Tibial nerve (tissue), 4 donors: ENCODE measurements around the gene MYORG.

Experiments
- CTCF ChIP-seq, 5 experiments: fragments of 200-600 bp in 3 of 5; fragments of 450-650 bp in 2 of 5; sonication (generic) in 3 of 5; IDR thresholded peaks; one replicate each; pipeline ENCODE4 v1.5.1; 2016 to 2019; ENCODE audit warnings: antibody characterized with exemption in 5 of 5, mild to moderate bottlenecking in 3 of 5, moderate library complexity in 2 of 5
- EP300 ChIP-seq, 2 donors: sonication (generic); formaldehyde crosslinking; IDR thresholded peaks; one replicate each; pipeline ENCODE4 v1.6.1; 2017; ENCODE audit warnings: antibody characterized with exemption in 2 of 2, mild to moderate bottlenecking in 1 of 2
- POLR2A ChIP-seq, 2 donors: fragments of 450-650 bp; IDR thresholded peaks; one replicate each; pipeline ENCODE4 v1.6.1; 2017; ENCODE audit warnings: antibody characterized with exemption in 2 of 2, mild to moderate bottlenecking in 2 of 2, moderate library complexity in 2 of 2

GRCh38 chr9:34332076-34332964 is 44.4 kb downstream of the MYORG start:
- TF ChIP-seq CTCF (IDR thresholded peaks at IDR 0.05): peak; percentile 43 to 80 (median 48)
- no peak for TF ChIP-seq POLR2A (IDR thresholded peaks at IDR 0.05)
- TF ChIP-seq EP300 (IDR thresholded peaks at IDR 0.05): no peak
